Natural killer cell (primary cell): ENCODE data around the gene MARF1. TPM values are rescaled to one million over a fixed set of nuclear protein-coding genes. Genes with fewer than 3 reads are reported as not detected.

Experiments
- ATAC-seq, 3 donors: fragments of 150-1000 bp in 2 of 3; fragments of 200-7000 bp in 1 of 3; cut with Tn5 transposase; 1 replicate in 1 of 3; 2 replicates in 2 of 3; pipeline ENCODE4 v1.10.0; 2021; ENCODE audit warnings: mild to moderate bottlenecking in 2 of 3, moderate library complexity in 2 of 3
- DNase-seq, 2 donors: peaks; one replicate each; pipeline versions ENCODE4 v3.0.0 to v3.0.0-alpha.2; 2013 to 2021; ENCODE audit warnings: mixed read lengths in 1 of 2
- H3K27ac ChIP-seq: one replicate; pipeline ENCODE4 v1.5.1; 2013; ENCODE audit warnings: mild to moderate bottlenecking, low read length
- H3K27me3 ChIP-seq: one replicate; pipeline ENCODE4 v1.6.1; 2013; ENCODE audit warnings: low read length; ENCODE audit not compliant: control insufficient read depth, insufficient read depth
- H3K36me3 ChIP-seq: one replicate; pipeline ENCODE4 v1.6.1; 2013; ENCODE audit warnings: low read length; ENCODE audit not compliant: control insufficient read depth, insufficient read depth
- H3K4me1 ChIP-seq: one replicate; pipeline ENCODE4 v1.6.1; 2013; ENCODE audit warnings: low read length; ENCODE audit not compliant: control insufficient read depth, insufficient read depth
- H3K4me3 ChIP-seq: one replicate; pipeline ENCODE4 v1.5.1; 2013; ENCODE audit warnings: low read length
- H3K9me3 ChIP-seq: one replicate; pipeline ENCODE4 v1.6.1; 2013; ENCODE audit warnings: low read length; ENCODE audit not compliant: control insufficient read depth, insufficient read depth
- H3K27ac Mint-ChIP-seq, 2 donors: one replicate each; pipeline ENCODE4 v1.8.0; 2022; ENCODE audit warnings: mild to moderate bottlenecking in 2 of 2, mixed read lengths in 2 of 2, moderate library complexity in 1 of 2
- H3K27me3 Mint-ChIP-seq, 2 donors: one replicate each; pipeline ENCODE4 v1.8.0; 2022; ENCODE audit warnings: low read depth in 2 of 2, mixed read lengths in 2 of 2
- H3K36me3 Mint-ChIP-seq: one replicate; pipeline ENCODE4 v1.8.0; 2022; ENCODE audit warnings: mixed read lengths
- H3K4me1 Mint-ChIP-seq, 2 donors: one replicate each; pipeline ENCODE4 v1.8.0; 2022; ENCODE audit warnings: mixed read lengths in 2 of 2
- H3K4me3 Mint-ChIP-seq: one replicate; pipeline ENCODE4 v1.8.0; 2022; ENCODE audit warnings: mild to moderate bottlenecking, moderate library complexity, mixed read lengths
- H3K9me3 Mint-ChIP-seq, 2 donors: one replicate each; pipeline ENCODE4 v1.8.0; 2022; ENCODE audit warnings: mixed read lengths in 2 of 2
- WGBS: methylation state at CpG from one replicate; pipeline ENCODE4 v1.1.7; 2013; ENCODE audit warnings: missing lambda C conversion rate; ENCODE audit not compliant: insufficient coverage; 5-methylcytosine and 5-hydroxymethylcytosine counted together
- intact Hi-C: fragments of 100-400 bp; cut with micrococcal nuclease; formaldehyde crosslinking; loops from one replicate; pipeline ENCODE4 v1.14.2; 2022
- total RNA-seq, 4 donors: library from RNA; stranded (reverse); fragments of 120-200 nt in 1 of 4; gene quantifications; one replicate each; pipeline versions ENCODE4 v1.2.3 to v1.2.4, GENCODE V29; 2013 to 2022
- TF ChIP-seq, protein P1 (sequence below): fragments of 200-600 bp; IDR thresholded peaks from one replicate; pipeline ENCODE4 v1.8.0; 2022; ENCODE audit warnings: antibody characterized with exemption

MARF1 gene
- total RNA-seq, 3 donors from 2014 or later (not counting 1 experiment from before 2014, with no cell fraction given), result 127 to 149 (median 140) TPM

- TF ChIP-seq, protein P1, sequence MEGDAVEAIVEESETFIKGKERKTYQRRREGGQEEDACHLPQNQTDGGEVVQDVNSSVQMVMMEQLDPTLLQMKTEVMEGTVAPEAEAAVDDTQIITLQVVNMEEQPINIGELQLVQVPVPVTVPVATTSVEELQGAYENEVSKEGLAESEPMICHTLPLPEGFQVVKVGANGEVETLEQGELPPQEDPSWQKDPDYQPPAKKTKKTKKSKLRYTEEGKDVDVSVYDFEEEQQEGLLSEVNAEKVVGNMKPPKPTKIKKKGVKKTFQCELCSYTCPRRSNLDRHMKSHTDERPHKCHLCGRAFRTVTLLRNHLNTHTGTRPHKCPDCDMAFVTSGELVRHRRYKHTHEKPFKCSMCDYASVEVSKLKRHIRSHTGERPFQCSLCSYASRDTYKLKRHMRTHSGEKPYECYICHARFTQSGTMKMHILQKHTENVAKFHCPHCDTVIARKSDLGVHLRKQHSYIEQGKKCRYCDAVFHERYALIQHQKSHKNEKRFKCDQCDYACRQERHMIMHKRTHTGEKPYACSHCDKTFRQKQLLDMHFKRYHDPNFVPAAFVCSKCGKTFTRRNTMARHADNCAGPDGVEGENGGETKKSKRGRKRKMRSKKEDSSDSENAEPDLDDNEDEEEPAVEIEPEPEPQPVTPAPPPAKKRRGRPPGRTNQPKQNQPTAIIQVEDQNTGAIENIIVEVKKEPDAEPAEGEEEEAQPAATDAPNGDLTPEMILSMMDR, result no peak
- Histone ChIP-seq H3K27ac (peak overlapping the region; percentile 96), H3K4me3 (no peak overlapping the region), H3K36me3 (peaks cover 32% of the 10 kb centered on the region), H3K9me3 (no peaks in the 10 kb centered on the region), H3K27me3 (no peaks in the 10 kb centered on the region), H3K4me1 (peaks cover 31% of the 10 kb centered on the region)
- Mint-ChIP-seq H3K4me3 (no peak overlapping the region), H3K27me3 (no peaks in the 10 kb centered on the region), H3K36me3 (no peaks in the 10 kb centered on the region), H3K4me1 (peaks cover 42 to 43% of the 10 kb centered on the region in 2 donors), H3K9me3 (no peaks in the 10 kb centered on the region), H3K27ac (peak overlapping the region; percentile 95 to 97)
- WGBS, result 97% methylated on average over 6 of the region's 8 CpGs
- no peak for ATAC-seq
- intact Hi-C loops, result no loop called here
- DNase-seq, result no peak
Measured at GRCh38 chr16:15671530-15672117, 28.7 kb upstream of the MARF1 start.

DNA sequence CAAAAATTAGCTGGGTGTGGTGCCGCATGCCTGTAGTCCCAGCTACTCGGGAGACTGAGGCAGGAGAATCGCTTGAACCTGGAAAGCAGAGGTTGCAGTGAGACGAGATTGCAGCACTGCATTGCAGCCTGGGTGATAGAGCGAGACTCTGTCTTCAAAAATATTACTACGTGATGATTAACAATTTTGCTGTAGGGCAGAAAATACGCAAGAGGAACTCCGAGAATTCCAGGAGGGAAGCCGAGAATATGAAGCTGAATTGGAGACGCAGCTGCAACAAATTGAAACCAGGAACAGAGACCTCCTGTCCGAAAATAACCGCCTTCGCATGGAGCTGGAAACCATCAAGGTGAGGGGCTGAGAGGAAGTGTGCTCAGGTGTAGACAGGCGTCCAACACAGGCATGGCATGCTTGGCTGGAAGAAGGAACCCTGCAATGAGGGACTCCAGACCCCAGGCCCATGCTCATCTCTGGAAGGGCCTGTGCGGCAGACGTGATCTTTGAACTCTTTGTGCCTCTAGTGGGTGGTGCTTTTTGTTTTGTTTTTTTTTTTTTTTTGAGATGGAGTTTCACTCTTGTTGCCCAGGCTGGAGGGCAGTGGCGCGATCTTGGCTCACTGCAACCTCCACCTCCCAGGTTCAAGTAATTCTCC is 24.3 kb upstream of the MARF1 start:
- H3K27ac Mint-ChIP-seq, result no peak overlapping the region
- H3K9me3 ChIP-seq, result no peaks in the 10 kb centered on the region
- H3K27me3 ChIP-seq, result no peaks in the 10 kb centered on the region
- no peak overlapping the region for H3K27ac ChIP-seq
- no peak overlapping the region for H3K4me3 Mint-ChIP-seq
- TF ChIP-seq, protein P1, result no peak
- ATAC-seq (no peak), DNase-seq (no peak)
- H3K4me1 Mint-ChIP-seq, result peaks cover 17 to 22% of the 10 kb centered on the region in 2 donors
- intact Hi-C loops, result no loop called here
- no peak overlapping the region for H3K4me3 ChIP-seq
- peaks cover 53% of the 10 kb centered on the region for H3K36me3 ChIP-seq
- H3K27me3 Mint-ChIP-seq, result no peaks in the 10 kb centered on the region
- peaks cover 6% of the 10 kb centered on the region for H3K4me1 ChIP-seq
- H3K9me3 Mint-ChIP-seq, result no peaks in the 10 kb centered on the region
- no peaks in the 10 kb centered on the region for H3K36me3 Mint-ChIP-seq
- WGBS, result 96% methylated on average over 14 of the region's 18 CpGs

DNA sequence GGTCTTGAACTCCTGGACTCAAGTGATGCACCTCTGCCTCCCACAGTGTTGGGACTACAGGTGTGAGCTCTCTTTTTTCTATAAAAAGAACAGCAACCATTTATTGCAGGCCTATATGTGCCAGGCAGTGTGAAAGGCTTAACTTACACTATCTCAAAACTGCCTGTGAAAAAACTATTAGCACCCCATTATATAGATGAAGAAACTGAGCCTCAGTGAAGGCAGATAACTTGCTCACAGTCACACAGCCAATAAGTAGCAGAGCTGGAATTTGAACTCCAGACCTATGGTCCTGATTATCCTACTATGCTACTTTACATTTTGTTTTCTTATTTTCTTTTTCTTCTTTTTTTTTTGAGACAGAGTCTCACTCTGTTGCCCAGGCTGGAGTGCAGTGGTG is 22.2 kb upstream of the MARF1 start:
- ATAC-seq (no peak), DNase-seq (no peak)
- Mint-ChIP-seq H3K27me3 (no peaks in the 10 kb centered on the region), H3K36me3 (no peaks in the 10 kb centered on the region), H3K27ac (no peak overlapping the region), H3K4me1 (peaks cover 21 to 28% of the 10 kb centered on the region in 2 donors), H3K9me3 (no peaks in the 10 kb centered on the region), H3K4me3 (no peak overlapping the region)
- Histone ChIP-seq H3K27ac (no peak overlapping the region), H3K9me3 (no peaks in the 10 kb centered on the region), H3K36me3 (peaks cover 49% of the 10 kb centered on the region), H3K4me3 (no peak overlapping the region), H3K27me3 (no peaks in the 10 kb centered on the region), H3K4me1 (peaks cover 5% of the 10 kb centered on the region)
- TF ChIP-seq, protein P1, result no peak
- intact Hi-C loops, result no loop called here

GRCh38 chr16:15660203-15660601 is 17.2 kb upstream of the MARF1 start:
- H3K4me1 Mint-ChIP-seq, result peaks cover 41 to 58% of the 10 kb centered on the region in 2 donors
- no peak overlapping the region for H3K4me3 ChIP-seq
- no peaks in the 10 kb centered on the region for H3K27me3 ChIP-seq
- H3K4me3 Mint-ChIP-seq, result peak overlapping the region; percentile 25
- no peaks in the 10 kb centered on the region for H3K27me3 Mint-ChIP-seq
- H3K9me3 ChIP-seq, result no peaks in the 10 kb centered on the region
- H3K36me3 Mint-ChIP-seq, result no peaks in the 10 kb centered on the region
- intact Hi-C loops, result no loop called here
- TF ChIP-seq, protein P1, result no peak
- no peak for DNase-seq
- H3K27ac Mint-ChIP-seq, result peak overlapping the region; percentile 78 to 89
- peak overlapping the region; percentile 72 for H3K27ac ChIP-seq
- H3K9me3 Mint-ChIP-seq, result no peaks in the 10 kb centered on the region
- H3K4me1 ChIP-seq, result peaks cover 27% of the 10 kb centered on the region
- no peak for ATAC-seq
- H3K36me3 ChIP-seq, result peaks cover 13% of the 10 kb centered on the region
- 91% methylated on average over 5 of the region's 5 CpGs for WGBS
